Posterior cingulate gyrus (tissue), 11 donors: ENCODE data around the gene SPTLC1.
"Not testable (repeated sequence)": the region's sequence is repeated elsewhere in the genome, so short reads cannot be mapped to it uniquely, and the experiment has no call there.

Experiments
- DNase-seq, 10 donors: peaks; one replicate each; pipeline versions ENCODE4 v3.0.0 to v3.0.0-alpha.2; 2020 to 2021; ENCODE audit warnings: mixed read lengths in 3 of 10
- intact Hi-C: fragments of 100-400 bp; cut with DNase I; formaldehyde crosslinking; loops from one replicate; pipeline ENCODE4 v1.15.1; 2023

The SPTLC1 gene

GRCh38 chr9:92036756-92037155 is 78.5 kb downstream of the SPTLC1 start:
- intact Hi-C loops, result no loop called here

GRCh38 chr9:92036411-92036746 is 78.8 kb downstream of the SPTLC1 start:
- DNase-seq, result peak in 1 of 10 donors; percentile 9
- intact Hi-C loops, result no loop called here

More at GRCh38 chr9:92036756-92037155, 78.5 kb downstream of the SPTLC1 start:
- no peak for DNase-seq

- intact Hi-C loops, result no loop called here
- DNase-seq, result peak in 1 of 10 donors; percentile 6
Observed at GRCh38 chr9:92035687-92036410, 79.4 kb downstream of the SPTLC1 start.

GRCh38 chr9:92035146-92035545 is 80.1 kb downstream of the SPTLC1 start:
- intact Hi-C loops, result no loop called here
- peak in 1 of 10 donors; percentile 26 for DNase-seq

- intact Hi-C loops, result no loop called here
- DNase-seq, result peak in 1 of 10 donors; percentile 55
Observed at GRCh38 chr9:92033991-92034390, 81.2 kb downstream of the SPTLC1 start.

GRCh38 chr9:92033307-92033706 is 81.9 kb downstream of the SPTLC1 start:
- peak in 2 of 10 donors; percentile 16 to 59 for DNase-seq
- intact Hi-C loops, result no loop called here

- DNase-seq, result peak in 1 of 10 donors; percentile 25
- intact Hi-C loops, result no loop called here
Observed at GRCh38 chr9:92032891-92033290, 82.3 kb downstream of the SPTLC1 start.

GRCh38 chr9:92030367-92030766 is 84.8 kb downstream of the SPTLC1 start:
- intact Hi-C loops, result no loop called here
- no peak for DNase-seq

GRCh38 chr9:92029553-92029952 is 85.7 kb downstream of the SPTLC1 start:
- intact Hi-C loops, result no loop called here
- peak in 1 of 10 donors; percentile 52 for DNase-seq

- intact Hi-C loops, result no loop called here
- peak in 2 of 10 donors; percentile 54 to 64 for DNase-seq
Observed at GRCh38 chr9:92026206-92027002, 88.8 kb downstream of the SPTLC1 start.

- intact Hi-C loops, DNase-seq: not testable (repeated sequence)
Observed at GRCh38 chr9:92021785-92022541, 93.2 kb downstream of the SPTLC1 start.

- no peak for DNase-seq
- intact Hi-C loops, result no loop called here
Observed at GRCh38 chr9:92019658-92020057, 95.6 kb downstream of the SPTLC1 start.

GRCh38 chr9:92010705-92011536 is 104.3 kb downstream of the SPTLC1 start:
- no peak for DNase-seq
- intact Hi-C loops, result no loop called here

GRCh38 chr9:92010253-92010652 is 105.0 kb downstream of the SPTLC1 start:
- intact Hi-C loops, DNase-seq: not testable (repeated sequence)

GRCh38 chr9:92008041-92008440 is 107.2 kb downstream of the SPTLC1 start:
- intact Hi-C loops, result no loop called here
- DNase-seq, result no peak

GRCh38 chr9:92004045-92004392 is 111.2 kb downstream of the SPTLC1 start:
- no peak for DNase-seq
- intact Hi-C loops, result no loop called here

GRCh38 chr9:92003308-92004044 is 111.7 kb downstream of the SPTLC1 start:
- DNase-seq, result no peak
- intact Hi-C loops, result no loop called here

- peak in 2 of 10 donors; percentile 43 to 82 for DNase-seq
- intact Hi-C loops, result not testable (repeated sequence)
Observed at GRCh38 chr9:92001948-92002347, 113.3 kb downstream of the SPTLC1 start.

GRCh38 chr9:92001244-92001643 is 114.0 kb downstream of the SPTLC1 start:
- DNase-seq, result no peak
- intact Hi-C loops, result no loop called here
